Fibroblast of the aortic adventitia (primary cell): ENCODE measurements around the gene CFAP54. TPM values are rescaled to one million over a fixed set of nuclear protein-coding genes. Genes with fewer than 3 reads are reported as not detected.

Experiments
- DNase-seq: peaks from one replicate; pipeline ENCODE4 v3.0.0-alpha.2; 2010; ENCODE audit warnings: low read depth
- H3K4me3 ChIP-seq: 2 replicates; pipeline ENCODE4 v1.5.1; 2011; ENCODE audit warnings: low read depth, mild to moderate bottlenecking, control low read depth, low read length, moderate library complexity
- CTCF ChIP-seq: IDR thresholded peaks from 2 replicates; pipeline ENCODE4 v1.5.1; 2011; ENCODE audit warnings: mild to moderate bottlenecking, low read length, control low read depth, inconsistent platforms; ENCODE audit not compliant: insufficient read depth
- total RNA-seq: library from RNA; depleted of rRNA; stranded (reverse); fragments of >200 nt; gene quantifications from 2 replicates; pipeline ENCODE4 v1.2.3, GENCODE V29; 2012; ENCODE audit warnings: low replicate concordance

CFAP54 gene
- total RNA-seq, 1 donor = 3.0 TPM

- no peak overlapping the region for H3K4me3 ChIP-seq
- DNase-seq = no peak
- TF ChIP-seq CTCF = no peak
These were observed 36.7 kb downstream of the CFAP54 start for GRCh38 chr12:96526110-96526509.

GRCh38 chr12:96529912-96530311 lies 40.5 kb downstream of the CFAP54 start:
- no peak for DNase-seq
- TF ChIP-seq CTCF = no peak
- H3K4me3 ChIP-seq = no peak overlapping the region

- TF ChIP-seq CTCF = no peak
- no peak for DNase-seq
These were observed 45.0 kb downstream of the CFAP54 start for GRCh38 chr12:96534339-96534738.

GRCh38 chr12:96548384-96548783 lies 59.0 kb downstream of the CFAP54 start:
- DNase-seq = no peak
- H3K4me3 ChIP-seq = no peak overlapping the region
- TF ChIP-seq CTCF = no peak

More at GRCh38 chr12:96534339-96534738, 45.0 kb downstream of the CFAP54 start:
- no peak overlapping the region for H3K4me3 ChIP-seq

GRCh38 chr12:96549341-96549740 lies 60.0 kb downstream of the CFAP54 start:
- TF ChIP-seq CTCF = no peak
- no peak for DNase-seq
- H3K4me3 ChIP-seq = no peak overlapping the region

GRCh38 chr12:96570579-96570978 lies 81.2 kb downstream of the CFAP54 start:
- no peak for DNase-seq
- no peak overlapping the region for H3K4me3 ChIP-seq
- TF ChIP-seq CTCF = no peak

- no peak for DNase-seq
- no peak overlapping the region for H3K4me3 ChIP-seq
- no peak for TF ChIP-seq CTCF
These were observed 81.9 kb downstream of the CFAP54 start for GRCh38 chr12:96571101-96571862.
